Heart left ventricle (tissue), 13 donors: ENCODE data around the gene ZNF705A.

Experiments
- POLR2A ChIP-seq, 2 donors: fragments of 450-650 bp; IDR thresholded peaks; one replicate each; pipeline ENCODE4 v1.6.1; 2017; ENCODE audit warnings: antibody characterized with exemption in 2 of 2, mild to moderate bottlenecking in 2 of 2, moderate library complexity in 2 of 2
- TF ChIP-seq, protein P1 (sequence below), 12 donors: fragments of 200-600 bp; sonication (generic) in 4 of 12; IDR thresholded peaks; one replicate each; pipeline versions ENCODE4 v1.5.0 to v1.8.0; 2018 to 2022; ENCODE audit warnings: antibody characterized with exemption in 12 of 12, mild to moderate bottlenecking in 5 of 12
- donor health status: ischemic (EF 13 %, LVEDD 7.1; RV severe dilation, severe dysfunction).
- donor health status: DM: no; HTN: yes; CAD: no.
- donor health status: DM: no; HTN: no; CAD: no.
- donor health status: ischemic (EF 25% LVEDD 6.9; RV normal size, moderate dysfunction).
- donor health status: ischemic (EF 25% LVEDD 5.7; RV mildly dilated, moderate dysfunction).
- donor health status: ischemic (EF 35%, LVEDD 5.7; RV mildly dilated, moderate dysfunction).
- donor health status: nonischemic (EF 11% LVEDD 7.7; RV severe dilation, severe dysfunction).
- donor health status: DM: yes; HTN: yes; CAD: no.
- donor health status: PGD.
- donor health status: ischemic (EF 29% LVEDD 5.4; RV normal size, mild dysfunction).
- donor health status: nonischemic (EF 23%, LVEDD 6.1; RV moderate dilation, normal function).

DNA sequence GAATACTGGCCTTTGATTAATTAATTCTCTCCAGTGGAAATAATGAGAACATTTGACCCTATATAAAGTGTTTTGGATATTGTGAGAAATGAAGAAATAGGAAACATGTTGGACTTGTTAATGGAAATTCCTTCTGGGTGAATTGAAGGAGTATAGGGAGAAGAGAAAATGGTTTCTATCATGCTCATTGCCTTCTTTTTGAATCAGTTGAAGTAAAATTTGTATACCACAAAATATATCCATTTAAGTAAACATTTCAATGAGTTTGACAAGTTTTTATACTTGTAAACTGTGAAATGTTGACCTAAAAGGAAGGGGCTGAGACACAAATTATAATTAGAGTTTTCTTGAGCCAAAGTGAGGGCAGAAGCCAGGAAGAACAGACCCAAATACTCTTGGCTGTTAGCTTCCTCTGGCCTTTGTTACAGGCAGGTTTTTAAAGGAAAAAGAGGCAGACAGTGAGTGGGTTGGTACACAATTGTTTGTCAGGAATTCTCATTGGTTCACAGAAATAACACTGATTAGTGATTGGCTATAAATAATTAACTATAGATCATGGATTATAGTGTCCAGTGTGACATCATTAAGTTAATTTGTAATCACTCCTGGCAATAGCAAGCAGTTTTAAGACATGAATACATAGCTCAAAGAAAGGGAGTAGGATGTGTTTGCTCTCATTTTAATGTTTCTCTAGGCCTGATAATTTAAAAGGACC, 826 bp downstream of the ZNF705A start:
- TF ChIP-seq, protein P1, sequence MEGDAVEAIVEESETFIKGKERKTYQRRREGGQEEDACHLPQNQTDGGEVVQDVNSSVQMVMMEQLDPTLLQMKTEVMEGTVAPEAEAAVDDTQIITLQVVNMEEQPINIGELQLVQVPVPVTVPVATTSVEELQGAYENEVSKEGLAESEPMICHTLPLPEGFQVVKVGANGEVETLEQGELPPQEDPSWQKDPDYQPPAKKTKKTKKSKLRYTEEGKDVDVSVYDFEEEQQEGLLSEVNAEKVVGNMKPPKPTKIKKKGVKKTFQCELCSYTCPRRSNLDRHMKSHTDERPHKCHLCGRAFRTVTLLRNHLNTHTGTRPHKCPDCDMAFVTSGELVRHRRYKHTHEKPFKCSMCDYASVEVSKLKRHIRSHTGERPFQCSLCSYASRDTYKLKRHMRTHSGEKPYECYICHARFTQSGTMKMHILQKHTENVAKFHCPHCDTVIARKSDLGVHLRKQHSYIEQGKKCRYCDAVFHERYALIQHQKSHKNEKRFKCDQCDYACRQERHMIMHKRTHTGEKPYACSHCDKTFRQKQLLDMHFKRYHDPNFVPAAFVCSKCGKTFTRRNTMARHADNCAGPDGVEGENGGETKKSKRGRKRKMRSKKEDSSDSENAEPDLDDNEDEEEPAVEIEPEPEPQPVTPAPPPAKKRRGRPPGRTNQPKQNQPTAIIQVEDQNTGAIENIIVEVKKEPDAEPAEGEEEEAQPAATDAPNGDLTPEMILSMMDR (IDR thresholded peaks at IDR 0.05), result no peak
- TF ChIP-seq POLR2A (IDR thresholded peaks at IDR 0.05), result no peak
